ENCODE results near the gene MYMX. TPM values are rescaled to one million over a fixed set of nuclear protein-coding genes. Genes with fewer than 3 reads are reported as not detected.

Gene MYMX
- total RNA-seq, 6 donors from 2014 or later: 0.46 TPM; not detected in 5

DNA sequence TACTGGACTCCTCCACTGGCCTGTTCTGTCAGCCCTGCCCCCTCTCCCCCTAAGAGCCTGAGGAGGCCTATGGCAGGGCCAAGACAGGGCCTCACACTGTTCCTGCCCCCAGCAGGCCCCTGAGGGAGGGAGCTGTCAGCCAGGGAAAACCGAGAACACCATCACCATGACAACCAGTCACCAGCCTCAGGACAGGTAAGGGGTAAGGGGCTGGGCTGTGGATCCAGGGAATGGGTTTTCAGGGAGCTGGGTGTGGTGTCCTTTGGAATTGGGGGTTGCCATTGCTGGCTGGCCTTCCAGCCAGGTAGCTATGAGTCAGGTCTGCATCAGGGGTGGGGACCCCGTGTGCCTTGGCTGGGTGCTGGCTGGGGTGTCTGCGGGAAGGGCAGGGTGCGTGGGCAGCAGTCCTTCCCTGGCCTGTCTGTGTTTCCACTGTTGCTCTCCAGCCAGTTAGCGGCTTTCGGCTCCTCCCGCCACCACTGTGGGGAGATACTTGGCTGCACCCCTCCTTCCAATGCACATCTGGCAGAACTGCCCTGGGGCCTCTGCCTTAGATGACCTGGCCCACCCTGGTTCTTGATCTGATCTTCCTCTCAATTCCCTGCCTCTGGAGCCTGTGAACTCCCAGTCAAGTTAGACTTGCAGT is 10.5 kb downstream of the MYMX start:
- ATAC-seq (ENCODE audit: low FRiP score in 2 of 2) (no peak), DNase-seq (no peak)
- 92 to 94% methylated on average over 6 of the region's 7 CpGs for WGBS, 2 donors
- Histone ChIP-seq H3K27ac (peak overlapping the region in 2 of 4 donors; percentile 3 to 43), H3K9me3 (no peaks in the 10 kb centered on the region), H3K36me3 (peaks cover 0 to 28% (median 19%) of the 10 kb centered on the region in 4 donors), H3K4me3 (no peak overlapping the region), H3K27me3 (no peaks in the 10 kb centered on the region), H3K4me1 (peaks cover 29 to 44% (median 38%) of the 10 kb centered on the region in 4 donors)
- no peak for TF ChIP-seq POLR2A (IDR thresholded peaks at IDR 0.05)
- TF ChIP-seq EP300 (IDR thresholded peaks at IDR 0.05): no peak
- TF ChIP-seq POLR2AphosphoS5 (IDR thresholded peaks at IDR 0.05): no peak
- TF ChIP-seq, protein P1, sequence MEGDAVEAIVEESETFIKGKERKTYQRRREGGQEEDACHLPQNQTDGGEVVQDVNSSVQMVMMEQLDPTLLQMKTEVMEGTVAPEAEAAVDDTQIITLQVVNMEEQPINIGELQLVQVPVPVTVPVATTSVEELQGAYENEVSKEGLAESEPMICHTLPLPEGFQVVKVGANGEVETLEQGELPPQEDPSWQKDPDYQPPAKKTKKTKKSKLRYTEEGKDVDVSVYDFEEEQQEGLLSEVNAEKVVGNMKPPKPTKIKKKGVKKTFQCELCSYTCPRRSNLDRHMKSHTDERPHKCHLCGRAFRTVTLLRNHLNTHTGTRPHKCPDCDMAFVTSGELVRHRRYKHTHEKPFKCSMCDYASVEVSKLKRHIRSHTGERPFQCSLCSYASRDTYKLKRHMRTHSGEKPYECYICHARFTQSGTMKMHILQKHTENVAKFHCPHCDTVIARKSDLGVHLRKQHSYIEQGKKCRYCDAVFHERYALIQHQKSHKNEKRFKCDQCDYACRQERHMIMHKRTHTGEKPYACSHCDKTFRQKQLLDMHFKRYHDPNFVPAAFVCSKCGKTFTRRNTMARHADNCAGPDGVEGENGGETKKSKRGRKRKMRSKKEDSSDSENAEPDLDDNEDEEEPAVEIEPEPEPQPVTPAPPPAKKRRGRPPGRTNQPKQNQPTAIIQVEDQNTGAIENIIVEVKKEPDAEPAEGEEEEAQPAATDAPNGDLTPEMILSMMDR (IDR thresholded peaks at IDR 0.05): no peak

DNA sequence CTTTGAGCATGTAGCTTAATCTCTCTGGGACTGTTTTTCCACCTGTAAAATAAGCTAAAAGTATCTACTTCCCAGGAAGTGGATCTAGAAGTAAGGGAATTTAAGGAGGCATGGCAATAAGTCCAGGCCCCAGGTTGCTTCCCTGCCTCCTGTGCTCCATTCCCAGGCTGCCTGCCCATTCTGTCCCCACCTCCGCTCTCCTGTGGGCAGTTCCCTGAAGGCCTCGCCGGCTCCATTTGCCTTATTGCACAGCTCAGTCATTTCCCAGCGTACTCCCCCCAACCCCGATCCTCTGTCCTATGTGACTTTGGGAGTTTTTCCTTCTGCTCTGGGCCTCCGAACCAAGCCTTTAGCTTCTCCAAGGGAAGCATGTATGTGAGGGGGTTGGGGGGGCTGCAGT is 11.3 kb downstream of the MYMX start:
- H3K9me3 ChIP-seq: no peaks in the 10 kb centered on the region
- 92 to 96% methylated on average over 6 of the region's 6 CpGs for WGBS, 2 donors
- TF ChIP-seq, protein P1 (IDR thresholded peaks at IDR 0.05): no peak
- TF ChIP-seq POLR2AphosphoS5 (IDR thresholded peaks at IDR 0.05): no peak
- no peak for TF ChIP-seq POLR2A (IDR thresholded peaks at IDR 0.05)
- TF ChIP-seq EP300 (IDR thresholded peaks at IDR 0.05): no peak
- H3K4me1 ChIP-seq: peaks cover 21 to 36% (median 31%) of the 10 kb centered on the region in 4 donors
- H3K36me3 ChIP-seq: peaks cover 0 to 35% (median 22%) of the 10 kb centered on the region in 4 donors
- ATAC-seq (ENCODE audit: low FRiP score in 2 of 2) (no peak), DNase-seq (no peak)
- no peaks in the 10 kb centered on the region for H3K27me3 ChIP-seq
- no peak overlapping the region for H3K4me3 ChIP-seq
- no peak overlapping the region for H3K27ac ChIP-seq

GRCh38 chr6:44228433-44228832 is 11.7 kb downstream of the MYMX start:
- no peak for DNase-seq

DNA sequence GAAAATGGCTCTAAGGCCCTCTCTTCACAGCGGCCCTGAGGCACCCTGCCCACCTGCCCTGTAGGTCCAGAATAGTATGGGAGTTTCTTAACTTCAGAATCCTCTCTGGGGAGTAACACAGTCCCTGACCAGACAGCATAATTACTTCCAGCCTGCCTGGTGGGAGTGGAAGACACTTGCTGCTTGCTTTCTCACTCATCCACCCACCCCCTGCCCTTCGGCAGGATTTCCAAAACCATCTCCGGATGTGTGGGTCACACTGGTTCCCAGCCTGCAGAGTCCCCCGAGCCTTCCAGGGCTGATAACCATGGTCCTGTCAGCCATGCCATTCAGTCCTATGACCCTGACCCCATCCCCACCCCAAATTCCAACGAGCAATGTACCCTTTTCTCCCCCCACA is 12.1 kb downstream of the MYMX start:
- 84 to 88% methylated on average over 4 to 5 of the region's 5 CpGs for WGBS, 2 donors
- Histone ChIP-seq H3K4me3 (no peak overlapping the region), H3K36me3 (peaks cover 0 to 37% (median 22%) of the 10 kb centered on the region in 4 donors), H3K9me3 (no peaks in the 10 kb centered on the region), H3K27me3 (no peaks in the 10 kb centered on the region), H3K27ac (no peak overlapping the region), H3K4me1 (peaks cover 22 to 34% (median 29%) of the 10 kb centered on the region in 4 donors)
- TF ChIP-seq POLR2AphosphoS5 (IDR thresholded peaks at IDR 0.05): no peak
- TF ChIP-seq, protein P1 (IDR thresholded peaks at IDR 0.05): no peak
- TF ChIP-seq EP300 (IDR thresholded peaks at IDR 0.05): no peak
- TF ChIP-seq POLR2A (IDR thresholded peaks at IDR 0.05): no peak
- DNase-seq (no peak), ATAC-seq (ENCODE audit: low FRiP score in 2 of 2) (no peak)

More at GRCh38 chr6:44228433-44228832, 11.7 kb downstream of the MYMX start:
- Histone ChIP-seq H3K27me3 (no peaks in the 10 kb centered on the region), H3K4me3 (no peak overlapping the region), H3K27ac (no peak overlapping the region), H3K36me3 (peaks cover 0 to 37% (median 22%) of the 10 kb centered on the region in 4 donors), H3K9me3 (no peaks in the 10 kb centered on the region), H3K4me1 (peaks cover 20 to 36% (median 31%) of the 10 kb centered on the region in 4 donors)
- no peak for ATAC-seq (ENCODE audit: low FRiP score in 2 of 2)
- TF ChIP-seq, protein P1 (IDR thresholded peaks at IDR 0.05): no peak
- TF ChIP-seq POLR2A (IDR thresholded peaks at IDR 0.05) (no peak), POLR2AphosphoS5 (IDR thresholded peaks at IDR 0.05) (no peak), EP300 (IDR thresholded peaks at IDR 0.05) (no peak)
- WGBS, 2 donors: 94 to 96% methylated on average over 4 to 7 of the region's 7 CpGs
